ENCODE measurements around the gene RBM28. TPM values are rescaled to one million over a fixed set of nuclear protein-coding genes. Genes with fewer than 3 reads are reported as not detected.

RBM28 gene
- total and polyA plus RNA-seq, 2 of the 8 experiments (the other 6 are each of a cell fraction or from before 2014, with no cell fraction given): 12.8 to 65.3 TPM

- TF ChIP-seq TAF7 (optimal IDR thresholded peaks at IDR 0.05; ENCODE audit: borderline replicate concordance, low read depth, low read length) (peak; percentile 93), KDM4A (IDR thresholded peaks at IDR 0.05; ENCODE audit: low read depth, low read length, severe bottlenecking) (peak; percentile 81), CTBP2 (IDR thresholded peaks at IDR 0.05; ENCODE audit: borderline replicate concordance, insufficient read depth, insufficient read length, low read length) (no peak), CHD2 (IDR thresholded peaks at IDR 0.05; ENCODE audit: low read length) (peak; percentile 66), ZNF274 (IDR thresholded peaks at IDR 0.05; ENCODE audit: borderline replicate concordance, extremely low read depth, low read length) (no peak), GABPA (IDR thresholded peaks at IDR 0.05; ENCODE audit: borderline replicate concordance, insufficient read depth, low read length) (peak; percentile 99), RAD21 (IDR thresholded peaks at IDR 0.05 in 1 of 2, conservative IDR thresholded peaks at IDR 0.05 in 1 of 2; ENCODE audit: low read depth in 2 of 2, low read length in 2 of 2) (0 out of 4 replicates have a peak, but pooled peaks of 1 of the 2 experiments have one; percentile 9), FOSL1 (IDR thresholded peaks at IDR 0.05; ENCODE audit: insufficient read depth, low read depth, low read length) (no peak), EGR1 (IDR thresholded peaks at IDR 0.05; ENCODE audit: borderline replicate concordance, low read depth, low read length) (peak; percentile 84), SP1 (IDR thresholded peaks at IDR 0.05; ENCODE audit: low read depth, low read length) (peak; percentile 87), POLR2AphosphoS5 (IDR thresholded peaks at IDR 0.05; ENCODE audit: low read depth, low read length) (peak; percentile 95), PHF8 (conservative IDR thresholded peaks at IDR 0.05; ENCODE audit: low read depth, low read length) (peak; percentile 97), E2F6 (IDR thresholded peaks at IDR 0.05) (peak; percentile 96), EZH2 (IDR thresholded peaks at IDR 0.05; ENCODE audit: low read depth, low read length, severe bottlenecking) (no peak)
- TF ChIP-seq, protein P1, sequence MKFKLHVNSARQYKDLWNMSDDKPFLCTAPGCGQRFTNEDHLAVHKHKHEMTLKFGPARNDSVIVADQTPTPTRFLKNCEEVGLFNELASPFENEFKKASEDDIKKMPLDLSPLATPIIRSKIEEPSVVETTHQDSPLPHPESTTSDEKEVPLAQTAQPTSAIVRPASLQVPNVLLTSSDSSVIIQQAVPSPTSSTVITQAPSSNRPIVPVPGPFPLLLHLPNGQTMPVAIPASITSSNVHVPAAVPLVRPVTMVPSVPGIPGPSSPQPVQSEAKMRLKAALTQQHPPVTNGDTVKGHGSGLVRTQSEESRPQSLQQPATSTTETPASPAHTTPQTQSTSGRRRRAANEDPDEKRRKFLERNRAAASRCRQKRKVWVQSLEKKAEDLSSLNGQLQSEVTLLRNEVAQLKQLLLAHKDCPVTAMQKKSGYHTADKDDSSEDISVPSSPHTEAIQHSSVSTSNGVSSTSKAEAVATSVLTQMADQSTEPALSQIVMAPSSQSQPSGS (IDR thresholded peaks at IDR 0.05; ENCODE audit: low read length): peak; percentile 81; the same call in 1 of the 2 replicates
- TF ChIP-seq, protein P2, sequence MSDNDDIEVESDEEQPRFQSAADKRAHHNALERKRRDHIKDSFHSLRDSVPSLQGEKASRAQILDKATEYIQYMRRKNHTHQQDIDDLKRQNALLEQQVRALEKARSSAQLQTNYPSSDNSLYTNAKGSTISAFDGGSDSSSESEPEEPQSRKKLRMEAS (IDR thresholded peaks at IDR 0.05): peak; percentile 97
- TF ChIP-seq, protein P3, sequence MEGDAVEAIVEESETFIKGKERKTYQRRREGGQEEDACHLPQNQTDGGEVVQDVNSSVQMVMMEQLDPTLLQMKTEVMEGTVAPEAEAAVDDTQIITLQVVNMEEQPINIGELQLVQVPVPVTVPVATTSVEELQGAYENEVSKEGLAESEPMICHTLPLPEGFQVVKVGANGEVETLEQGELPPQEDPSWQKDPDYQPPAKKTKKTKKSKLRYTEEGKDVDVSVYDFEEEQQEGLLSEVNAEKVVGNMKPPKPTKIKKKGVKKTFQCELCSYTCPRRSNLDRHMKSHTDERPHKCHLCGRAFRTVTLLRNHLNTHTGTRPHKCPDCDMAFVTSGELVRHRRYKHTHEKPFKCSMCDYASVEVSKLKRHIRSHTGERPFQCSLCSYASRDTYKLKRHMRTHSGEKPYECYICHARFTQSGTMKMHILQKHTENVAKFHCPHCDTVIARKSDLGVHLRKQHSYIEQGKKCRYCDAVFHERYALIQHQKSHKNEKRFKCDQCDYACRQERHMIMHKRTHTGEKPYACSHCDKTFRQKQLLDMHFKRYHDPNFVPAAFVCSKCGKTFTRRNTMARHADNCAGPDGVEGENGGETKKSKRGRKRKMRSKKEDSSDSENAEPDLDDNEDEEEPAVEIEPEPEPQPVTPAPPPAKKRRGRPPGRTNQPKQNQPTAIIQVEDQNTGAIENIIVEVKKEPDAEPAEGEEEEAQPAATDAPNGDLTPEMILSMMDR (IDR thresholded peaks at IDR 0.05; ENCODE audit: control extremely low read depth in 1 of 3, insufficient read depth in 1 of 3, low read depth in 1 of 3, low read length in 3 of 3): no peak
Observed at GRCh38 chr7:128343554-128344430, at the start of gene RBM28 (continued).
